GM18873 (cell line): Measurements from ENCODE around the gene MVK.

Source experiments
- ATAC-seq: cut with Tn5 transposase; IDR thresholded peaks from one replicate; pipeline ENCODE4 v1.9.1; 2021; ENCODE audit warnings: mild to moderate bottlenecking, moderate library complexity, moderate number of reproducible peaks; ENCODE audit not compliant: unreplicated experiment, low FRiP score

Gene MVK

GRCh38 chr12:109563291-109564284 is 10.0 kb upstream of the MVK start:
- no peak for ATAC-seq

- no peak for ATAC-seq
These were observed 7.2 kb upstream of the MVK start for GRCh38 chr12:109566424-109566823.

GRCh38 chr12:109567296-109567695 is 6.3 kb upstream of the MVK start:
- ATAC-seq = no peak

- ATAC-seq = no peak
These were observed 5.6 kb upstream of the MVK start for GRCh38 chr12:109567967-109568366.

GRCh38 chr12:109568486-109568885 is 5.1 kb upstream of the MVK start:
- ATAC-seq = no peak

GRCh38 chr12:109571773-109572505 is 1.7 kb upstream of the MVK start:
- no peak for ATAC-seq

GRCh38 chr12:109572506-109572845 is 1.1 kb upstream of the MVK start:
- ATAC-seq = no peak

- ATAC-seq = no peak
These were observed 285 bp downstream of the MVK start for GRCh38 chr12:109573914-109574244.

- no peak for ATAC-seq
These were observed 2.1 kb downstream of the MVK start for GRCh38 chr12:109575683-109576082.

- no peak for ATAC-seq
These were observed 3.7 kb downstream of the MVK start for GRCh38 chr12:109577311-109577710.

GRCh38 chr12:109578330-109578927 is 4.8 kb downstream of the MVK start:
- no peak for ATAC-seq

GRCh38 chr12:109579639-109580038 is 6.0 kb downstream of the MVK start:
- ATAC-seq = no peak

GRCh38 chr12:109580272-109580671 is 6.7 kb downstream of the MVK start:
- no peak for ATAC-seq

GRCh38 chr12:109580684-109581333 is 7.2 kb downstream of the MVK start:
- ATAC-seq = no peak

GRCh38 chr12:109581334-109581691 is 7.7 kb downstream of the MVK start:
- no peak for ATAC-seq

- ATAC-seq = no peak
These were observed 8.3 kb downstream of the MVK start for GRCh38 chr12:109581856-109582255.

GRCh38 chr12:109582636-109583035 is 9.0 kb downstream of the MVK start:
- no peak for ATAC-seq

GRCh38 chr12:109583733-109584132 is 10.1 kb downstream of the MVK start:
- ATAC-seq = no peak

- ATAC-seq = no peak
These were observed 13.0 kb downstream of the MVK start for GRCh38 chr12:109586385-109587296.

GRCh38 chr12:109587921-109588320 is 14.3 kb downstream of the MVK start:
- ATAC-seq = no peak
